Esophagus muscularis mucosa (tissue), 4 donors: ENCODE results near the gene PFDN4. TPM values are rescaled to one million over a fixed set of nuclear protein-coding genes. Genes with fewer than 3 reads are reported as not detected.

Experiments used
- DNase-seq: peaks from one replicate; pipeline ENCODE4 v3.0.0-alpha.2; 2017; ENCODE audit errors: extremely low spot score
- H3K27ac ChIP-seq, 4 donors: fragments of 200-600 bp; sonication (generic); replicated peaks in 1 of 4; 1 replicate in 3 of 4; 2 replicates in 1 of 4; pipeline ENCODE4 v1.5.1; 2016 to 2019; ENCODE audit warnings: mild to moderate bottlenecking in 1 of 4
- H3K27me3 ChIP-seq, 4 donors: fragments of 200-600 bp; sonication (generic); one replicate each; pipeline versions ENCODE4 v1.5.1 to v1.6.0; 2016 to 2019
- H3K36me3 ChIP-seq, 4 donors: fragments of 200-600 bp; sonication (generic); one replicate each; pipeline ENCODE4 v1.5.1; 2016 to 2019
- H3K4me1 ChIP-seq, 4 donors: fragments of 200-600 bp; sonication (generic); one replicate each; pipeline ENCODE4 v1.5.1; 2016 to 2019
- H3K4me3 ChIP-seq, 4 donors: fragments of 200-600 bp; sonication (generic); 1 replicate in 2 of 4; 2 replicates in 2 of 4; pipeline ENCODE4 v1.5.1; 2016 to 2019; ENCODE audit warnings: mild to moderate bottlenecking in 4 of 4, moderate library complexity in 1 of 4
- H3K9me3 ChIP-seq, 4 donors: fragments of 200-600 bp; sonication (generic); 1 replicate in 3 of 4; 2 replicates in 1 of 4; pipeline ENCODE4 v1.5.1; 2016 to 2019
- CTCF ChIP-seq, 3 experiments: fragments of 200-600 bp in 2 of 3; fragments of 450-650 bp in 1 of 3; sonication (generic) in 2 of 3; IDR thresholded peaks; one replicate each; pipeline ENCODE4 v1.5.1; 2017 to 2019; ENCODE audit warnings: antibody characterized with exemption in 3 of 3, mild to moderate bottlenecking in 2 of 3, moderate library complexity in 1 of 3
- EP300 ChIP-seq: sonication (generic); formaldehyde crosslinking; IDR thresholded peaks from one replicate; pipeline ENCODE4 v1.6.1; 2017; ENCODE audit warnings: antibody characterized with exemption
- POLR2A ChIP-seq: fragments of 450-650 bp; IDR thresholded peaks from one replicate; pipeline ENCODE4 v1.6.1; 2017; ENCODE audit warnings: antibody characterized with exemption, moderate library complexity, mild to moderate bottlenecking, low read depth
- POLR2AphosphoS5 ChIP-seq, 2 donors: sonication (generic); formaldehyde crosslinking; IDR thresholded peaks; one replicate each; pipeline ENCODE4 v1.6.1; 2017; ENCODE audit warnings: antibody characterized with exemption in 2 of 2
- WGBS: methylation state at CpG from one replicate; pipeline ENCODE4 v1.1.5; 2018; 5-methylcytosine and 5-hydroxymethylcytosine counted together
- intact Hi-C: fragments of 100-400 bp; cut with DNase I; formaldehyde crosslinking; loops from one replicate; pipeline ENCODE4 v1.15.1; 2023
- total RNA-seq, 4 donors: library from RNA; depleted of rRNA; stranded (reverse); fragments of >200 nt; gene quantifications; one replicate each; pipeline versions ENCODE4 v1.1.0 to v1.2.1, GENCODE V29; 2016

PFDN4 gene
- total RNA-seq, 4 donors from 2014 or later: 43.2 to 96.8 (median 58.7) TPM

- Histone ChIP-seq H3K4me3 (no peak overlapping the region), H3K9me3 (no peaks in the 10 kb centered on the region), H3K27me3 (no peaks in the 10 kb centered on the region), H3K4me1 (peaks cover 20 to 48% (median 28%) of the 10 kb centered on the region in 4 donors), H3K27ac (no peak overlapping the region), H3K36me3 (peaks cover 0 to 29% (median 8%) of the 10 kb centered on the region in 4 donors)
- intact Hi-C loops: no loop called here
- TF ChIP-seq POLR2AphosphoS5 (IDR thresholded peaks at IDR 0.05): no peak
- TF ChIP-seq EP300: no peak
- TF ChIP-seq POLR2A: no peak
- TF ChIP-seq CTCF (IDR thresholded peaks at IDR 0.05): no peak
- no peak for DNase-seq
- 53% methylated on average over 1 of the region's 1 CpG for WGBS
Observed at GRCh38 chr20:54212226-54212625, 4.3 kb downstream of the PFDN4 start.

DNA sequence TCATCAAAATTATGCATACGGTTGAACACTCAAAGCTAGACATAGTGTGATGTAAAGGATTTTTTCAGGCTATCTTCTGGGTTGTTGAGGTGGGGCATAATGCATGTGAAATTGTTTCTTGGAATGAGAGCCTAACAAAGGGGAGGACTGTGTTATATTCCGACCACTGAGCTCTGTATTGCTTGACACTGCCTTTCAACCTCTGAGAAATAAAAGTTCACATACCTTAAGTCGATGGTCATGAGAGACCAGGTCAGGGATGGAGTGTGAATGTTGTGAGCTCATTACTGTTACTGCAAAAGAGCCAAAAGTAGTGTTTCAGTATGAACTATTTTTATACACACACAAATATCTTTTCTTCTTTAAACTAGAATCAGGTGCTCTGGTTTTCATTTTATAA, 5.0 kb downstream of the PFDN4 start:
- no peaks in the 10 kb centered on the region for H3K27me3 ChIP-seq
- 91% methylated on average over 3 of the region's 3 CpGs for WGBS
- peaks cover 16 to 45% (median 27%) of the 10 kb centered on the region in 4 donors for H3K4me1 ChIP-seq
- no peak overlapping the region for H3K27ac ChIP-seq
- DNase-seq: no peak
- no peaks in the 10 kb centered on the region for H3K9me3 ChIP-seq
- no peak overlapping the region for H3K4me3 ChIP-seq
- intact Hi-C loops: no loop called here
- H3K36me3 ChIP-seq: peaks cover 0 to 34% (median 11%) of the 10 kb centered on the region in 4 donors
- TF ChIP-seq CTCF (IDR thresholded peaks at IDR 0.05) (no peak), POLR2AphosphoS5 (IDR thresholded peaks at IDR 0.05) (no peak), EP300 (no peak), POLR2A (no peak)

- no peak for DNase-seq
- no peaks in the 10 kb centered on the region for H3K27me3 ChIP-seq
- peaks cover 15 to 40% (median 19%) of the 10 kb centered on the region in 4 donors for H3K4me1 ChIP-seq
- intact Hi-C loops: no loop called here
- whole genome bisulfite sequencing: 93% methylated on average over 8 of the region's 8 CpGs
- no peaks in the 10 kb centered on the region for H3K9me3 ChIP-seq
- no peak overlapping the region for H3K4me3 ChIP-seq
- TF ChIP-seq POLR2AphosphoS5 (IDR thresholded peaks at IDR 0.05): no peak
- TF ChIP-seq EP300: no peak
- no peak for TF ChIP-seq POLR2A
- no peak for TF ChIP-seq CTCF (IDR thresholded peaks at IDR 0.05)
- peaks cover 0 to 34% (median 11%) of the 10 kb centered on the region in 4 donors for H3K36me3 ChIP-seq
- H3K27ac ChIP-seq: no peak overlapping the region
Observed at GRCh38 chr20:54214566-54214965, 6.7 kb downstream of the PFDN4 start.

- Histone ChIP-seq H3K27me3 (no peaks in the 10 kb centered on the region), H3K4me1 (peaks cover 9 to 33% (median 13%) of the 10 kb centered on the region in 4 donors), H3K36me3 (peaks cover 0 to 34% (median 11%) of the 10 kb centered on the region in 4 donors), H3K9me3 (no peaks in the 10 kb centered on the region), H3K27ac (no peak overlapping the region), H3K4me3 (no peak overlapping the region)
- WGBS: 93% methylated on average over 3 of the region's 3 CpGs
- intact Hi-C loops: no loop called here
- no peak for DNase-seq
- TF ChIP-seq CTCF (IDR thresholded peaks at IDR 0.05) (no peak), POLR2AphosphoS5 (IDR thresholded peaks at IDR 0.05) (no peak), EP300 (no peak), POLR2A (no peak)
Observed at GRCh38 chr20:54215157-54215789, 7.4 kb downstream of the PFDN4 start.

DNA sequence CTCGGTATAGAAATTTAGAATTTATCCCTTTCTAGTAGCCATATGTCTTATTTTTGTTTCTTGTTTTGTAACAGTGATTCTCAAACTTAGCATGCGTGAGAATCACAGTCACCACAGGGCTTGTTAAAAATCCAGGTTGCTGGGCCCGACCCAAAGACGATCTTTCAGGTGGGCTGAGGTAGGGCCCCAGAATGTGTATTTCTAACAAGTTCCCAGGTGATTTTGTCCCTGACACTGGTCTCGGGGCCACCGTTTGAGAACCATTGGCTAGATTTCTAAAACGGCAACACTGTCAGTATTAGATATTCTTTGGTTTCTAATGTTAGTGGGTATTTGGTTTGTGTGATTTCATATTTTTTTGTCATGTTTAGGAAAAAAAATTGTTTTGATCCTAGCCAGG, 9.9 kb downstream of the PFDN4 start:
- DNase-seq: no peak
- peaks cover 0 to 34% (median 11%) of the 10 kb centered on the region in 4 donors for H3K36me3 ChIP-seq
- peaks cover 5 to 14% (median 7%) of the 10 kb centered on the region in 4 donors for H3K4me1 ChIP-seq
- TF ChIP-seq EP300 (no peak), POLR2A (no peak), POLR2AphosphoS5 (IDR thresholded peaks at IDR 0.05) (no peak), CTCF (IDR thresholded peaks at IDR 0.05) (no peak)
- H3K4me3 ChIP-seq: no peak overlapping the region
- no peak overlapping the region for H3K27ac ChIP-seq
- no peaks in the 10 kb centered on the region for H3K9me3 ChIP-seq
- 88% methylated on average over 7 of the region's 7 CpGs for WGBS
- intact Hi-C loops: no loop called here
- no peaks in the 10 kb centered on the region for H3K27me3 ChIP-seq
